ENCODE measurements around the gene ADAMTS2.

Gene ADAMTS2

DNA sequence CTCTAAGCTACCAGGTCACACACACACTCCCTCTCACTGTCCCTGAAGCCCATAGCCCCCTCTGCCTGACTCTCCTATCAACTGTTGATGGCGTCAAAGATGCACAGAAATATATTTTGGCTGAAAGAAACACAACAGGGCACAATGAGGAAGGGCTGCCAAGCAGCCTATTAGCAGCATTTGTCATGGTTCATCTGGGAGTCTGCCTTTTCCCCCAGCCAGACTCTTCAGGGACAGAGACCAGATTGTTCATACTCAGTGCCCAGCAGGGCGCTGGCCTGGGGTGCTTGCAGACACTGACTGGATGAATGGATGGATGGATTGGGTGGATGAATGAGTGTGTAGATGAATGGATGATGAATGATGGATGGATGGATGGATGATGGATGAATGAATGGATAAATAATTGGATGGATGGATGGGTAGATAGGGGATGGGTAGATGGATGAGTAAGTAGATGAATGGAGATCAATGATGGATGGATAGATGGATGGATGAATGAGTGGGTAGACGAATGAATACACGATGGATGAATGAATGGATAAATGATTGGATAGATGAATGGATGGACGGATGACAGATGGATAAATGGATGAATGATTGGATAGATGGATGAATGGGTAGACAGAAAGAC lies 90.5 kb downstream of the ADAMTS2 start:
- TF ChIP-seq, protein P1, sequence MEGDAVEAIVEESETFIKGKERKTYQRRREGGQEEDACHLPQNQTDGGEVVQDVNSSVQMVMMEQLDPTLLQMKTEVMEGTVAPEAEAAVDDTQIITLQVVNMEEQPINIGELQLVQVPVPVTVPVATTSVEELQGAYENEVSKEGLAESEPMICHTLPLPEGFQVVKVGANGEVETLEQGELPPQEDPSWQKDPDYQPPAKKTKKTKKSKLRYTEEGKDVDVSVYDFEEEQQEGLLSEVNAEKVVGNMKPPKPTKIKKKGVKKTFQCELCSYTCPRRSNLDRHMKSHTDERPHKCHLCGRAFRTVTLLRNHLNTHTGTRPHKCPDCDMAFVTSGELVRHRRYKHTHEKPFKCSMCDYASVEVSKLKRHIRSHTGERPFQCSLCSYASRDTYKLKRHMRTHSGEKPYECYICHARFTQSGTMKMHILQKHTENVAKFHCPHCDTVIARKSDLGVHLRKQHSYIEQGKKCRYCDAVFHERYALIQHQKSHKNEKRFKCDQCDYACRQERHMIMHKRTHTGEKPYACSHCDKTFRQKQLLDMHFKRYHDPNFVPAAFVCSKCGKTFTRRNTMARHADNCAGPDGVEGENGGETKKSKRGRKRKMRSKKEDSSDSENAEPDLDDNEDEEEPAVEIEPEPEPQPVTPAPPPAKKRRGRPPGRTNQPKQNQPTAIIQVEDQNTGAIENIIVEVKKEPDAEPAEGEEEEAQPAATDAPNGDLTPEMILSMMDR (IDR thresholded peaks at IDR 0.05; ENCODE audit: insufficient read depth, low read length, missing control alignments): no peak
- ChIA-PET CTCF (no interaction called here), POLR2A (no interaction called here)
- H3K4me3 ChIP-seq (ENCODE audit: low read depth, low read length): no peak overlapping the region
- no peak for DNase-seq (ENCODE audit: low read depth, low spot score)

DNA sequence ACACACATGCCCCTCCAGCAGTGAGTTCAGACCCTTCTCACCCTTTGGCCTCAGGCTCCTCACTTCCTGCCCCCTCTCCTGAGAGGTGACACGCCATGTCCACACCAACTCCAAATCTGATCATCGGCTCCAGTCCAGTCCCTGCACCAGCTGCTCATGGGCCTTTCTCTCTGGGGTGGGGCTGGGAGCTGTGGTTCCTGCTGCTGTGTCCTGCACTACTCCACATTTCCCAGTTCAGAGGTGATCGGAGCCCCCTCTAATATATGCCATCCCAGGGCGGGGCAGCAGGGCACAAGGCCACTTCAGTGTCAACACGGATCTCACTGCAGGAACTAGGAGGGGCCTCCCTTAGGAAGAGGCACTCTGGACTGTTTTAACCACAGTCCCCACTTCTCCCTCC lies 91.5 kb downstream of the ADAMTS2 start:
- no peak overlapping the region for H3K4me3 ChIP-seq (ENCODE audit: low read depth, low read length)
- TF ChIP-seq, protein P1 (IDR thresholded peaks at IDR 0.05; ENCODE audit: insufficient read depth, low read length, missing control alignments): no peak
- CTCF ChIA-PET: interaction anchor here (1.0 kb wide), 1 partner anchor 16 kb away, joined by 3 read pairs; no protein-coding TSS in a partner anchor
- POLR2A ChIA-PET: no interaction called here
- no peak for DNase-seq (ENCODE audit: low read depth, low spot score)

DNA sequence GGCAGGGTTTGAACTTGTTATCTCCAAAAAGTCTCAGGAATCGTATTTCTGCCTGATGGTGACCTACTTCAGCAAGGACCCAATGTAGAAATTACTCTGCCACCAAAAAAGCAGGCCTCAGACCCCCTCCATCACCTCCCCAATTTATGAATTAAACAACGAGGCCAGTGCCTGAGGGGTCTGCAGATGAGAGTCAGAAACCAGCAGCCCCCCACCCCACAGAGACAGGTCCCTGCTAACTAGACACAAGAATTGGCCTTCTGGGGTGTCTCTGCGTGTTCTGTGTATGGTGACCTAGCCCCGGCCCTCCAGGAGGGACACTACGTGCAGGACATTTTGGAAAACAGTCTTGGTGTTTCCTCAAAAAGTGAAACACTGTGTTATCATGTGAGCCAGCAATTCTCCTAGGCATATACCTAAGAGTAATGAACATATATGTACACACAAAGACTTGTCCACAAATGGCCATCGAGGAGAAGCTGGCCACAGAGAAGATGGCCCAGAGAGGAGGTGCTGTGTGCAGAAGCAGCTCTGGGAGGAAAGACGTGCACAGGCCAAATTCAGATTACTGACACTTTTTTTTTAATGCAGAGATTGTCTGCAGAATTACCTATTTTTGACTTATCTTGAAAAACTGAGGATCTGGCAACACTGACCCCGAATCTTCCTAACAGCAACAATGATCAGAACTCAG lies 93.8 kb downstream of the ADAMTS2 start:
- DNase-seq (ENCODE audit: low read depth, low spot score): no peak
- no peak overlapping the region for H3K4me3 ChIP-seq (ENCODE audit: low read depth, low read length)
- POLR2A ChIA-PET: no interaction called here
- TF ChIP-seq, protein P1 (IDR thresholded peaks at IDR 0.05; ENCODE audit: insufficient read depth, low read length, missing control alignments): no peak
- CTCF ChIA-PET: no interaction called here

DNA sequence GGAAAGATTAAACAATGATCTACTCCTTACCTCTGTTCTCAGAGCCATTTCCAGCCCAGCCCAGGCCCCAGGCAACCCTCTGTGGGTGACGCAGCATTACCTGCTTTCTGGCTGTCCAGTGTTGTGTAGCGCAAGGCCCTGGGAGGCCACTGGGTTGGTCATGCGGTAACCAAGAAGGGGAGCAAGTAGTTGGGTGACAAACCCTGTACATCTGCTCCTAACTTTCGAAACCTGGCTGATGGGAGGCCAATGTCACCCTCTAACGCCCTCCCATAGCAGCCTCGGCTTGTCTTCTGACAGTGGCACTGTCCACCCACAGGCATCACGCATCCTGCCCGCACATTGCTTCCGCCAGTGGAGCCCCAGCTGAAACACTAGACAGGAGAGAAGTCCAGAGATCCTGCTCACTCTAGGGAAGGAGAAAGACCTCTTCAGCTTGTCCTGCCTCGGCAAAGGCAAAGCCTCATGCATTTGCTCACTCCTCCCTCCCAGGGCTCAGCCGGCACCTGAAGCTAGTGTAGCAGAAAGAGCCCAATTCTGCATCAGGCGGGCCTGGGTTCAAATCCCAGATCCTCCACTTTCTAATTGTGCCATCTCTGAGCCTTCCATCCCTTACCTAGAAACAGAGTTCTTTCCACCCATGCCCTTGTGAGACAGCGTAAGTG lies 94.6 kb downstream of the ADAMTS2 start:
- CTCF ChIA-PET: no interaction called here
- H3K4me3 ChIP-seq (ENCODE audit: low read depth, low read length): no peak overlapping the region
- POLR2A ChIA-PET: no interaction called here
- no peak for DNase-seq (ENCODE audit: low read depth, low spot score)
- TF ChIP-seq, protein P1 (IDR thresholded peaks at IDR 0.05; ENCODE audit: insufficient read depth, low read length, missing control alignments): no peak

DNA sequence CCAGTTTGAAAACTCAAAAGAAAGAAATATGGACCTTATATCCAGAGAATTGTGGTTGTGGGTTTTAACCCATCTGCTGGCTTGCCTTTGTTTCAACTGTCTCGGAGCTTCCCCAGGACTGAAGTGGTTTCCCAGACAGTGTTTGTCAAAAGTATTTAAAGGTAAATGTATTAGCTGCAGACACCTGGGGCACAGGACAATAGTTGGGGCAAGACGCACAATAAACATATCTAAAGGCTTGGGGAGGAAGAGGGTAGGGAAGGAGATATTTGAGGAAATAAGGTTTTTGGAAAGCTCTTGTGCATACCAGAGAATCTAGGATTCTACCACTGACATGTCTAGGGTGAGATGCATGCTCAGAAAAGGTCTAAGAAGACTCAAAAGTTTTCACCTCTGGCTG lies 99.0 kb downstream of the ADAMTS2 start:
- POLR2A ChIA-PET: no interaction called here
- CTCF ChIA-PET: interaction anchor here (0.8 kb wide), 1 partner anchor 79 kb away, joined by 3 read pairs; no protein-coding TSS in a partner anchor

More for the DNA sequence above, 99.0 kb downstream of the ADAMTS2 start:
- no peak overlapping the region for H3K4me3 ChIP-seq (ENCODE audit: low read depth, low read length)
- TF ChIP-seq, protein P1 (IDR thresholded peaks at IDR 0.05; ENCODE audit: insufficient read depth, low read length, missing control alignments): no peak
- DNase-seq (ENCODE audit: low read depth, low spot score): no peak
